Panc1 (cell line): Measurements from ENCODE around the gene FARS2. TPM values are rescaled to one million over a fixed set of nuclear protein-coding genes. Genes with fewer than 3 reads are reported as not detected.

Experiments used
- ATAC-seq: fragments of 200-7000 bp; cut with Tn5 transposase; 2 replicates; pipeline ENCODE4 v1.9.1; 2020; ENCODE audit warnings: mild to moderate bottlenecking, moderate library complexity
- BruUV-seq: library from RNA; stranded (reverse); fragments of 400-500 nt; replicated peaks from 2 replicates; lab custom pipeline; 2021; lab: Mats Ljungman, UMichigan
- CTCF ChIA-PET: fragments of 300-600 bp; sonication (Branson Sonifier 250); formaldehyde crosslinking; loops from one replicate; lab custom pipeline; 2022; ENCODE audit warnings: antibody characterized with exemption; lab: Charles Lee
- POLR2A ChIA-PET: fragments of 300-600 bp; sonication (Branson Sonifier 250); formaldehyde crosslinking; loops from one replicate; lab custom pipeline; 2022; ENCODE audit warnings: antibody characterized with exemption; lab: Charles Lee
- DNase-seq: peaks from one replicate; pipeline ENCODE4 v3.0.0-alpha.2; 2010; ENCODE audit warnings: low read depth, low spot score
- H3K27ac ChIP-seq: 2 replicates; pipeline ENCODE4 v1.5.1; 2011; ENCODE audit warnings: mild to moderate bottlenecking, low read length, inconsistent platforms
- H3K27me3 ChIP-seq: fragments of 200-500 bp; sonication (Bioruptor generic); 2 replicates; pipeline ENCODE4 v1.6.0; 2014; ENCODE audit warnings: low read length, inconsistent platforms; ENCODE audit not compliant: control insufficient read depth, insufficient read depth
- H3K36me3 ChIP-seq: fragments of 200-500 bp; sonication (Bioruptor generic); 2 replicates; pipeline ENCODE4 v1.5.1; 2014; ENCODE audit warnings: inconsistent platforms, mild to moderate bottlenecking, low read length, moderate library complexity; ENCODE audit not compliant: control insufficient read depth, insufficient read depth
- H3K4me1 ChIP-seq: 2 replicates; pipeline ENCODE4 v1.5.1; 2011; ENCODE audit warnings: inconsistent platforms, mild to moderate bottlenecking, low read length, moderate library complexity; ENCODE audit not compliant: control insufficient read depth, insufficient read depth
- H3K4me3 ChIP-seq, 2 experiments: 2 replicates each; pipeline ENCODE4 v1.5.1; 2011 to 2012; ENCODE audit warnings: low read depth in 2 of 2, low read length in 2 of 2, mild to moderate bottlenecking in 2 of 2, inconsistent platforms in 1 of 2, moderate library complexity in 1 of 2
- H3K9me3 ChIP-seq: fragments of 200-500 bp; sonication (Bioruptor generic); 2 replicates; pipeline ENCODE4 v1.5.1; 2014; ENCODE audit warnings: low read depth, mild to moderate bottlenecking, inconsistent platforms, low read length, moderate library complexity; ENCODE audit not compliant: control insufficient read depth, insufficient read depth
- CTCF ChIP-seq: fragments of 450-650 bp; IDR thresholded peaks from 2 replicates; pipeline ENCODE4 v1.5.1; 2017; ENCODE audit warnings: mild to moderate bottlenecking
- POLR2AphosphoS5 ChIP-seq: IDR thresholded peaks from 2 replicates; pipeline ENCODE4 v1.6.1; 2012; ENCODE audit warnings: mild to moderate bottlenecking, low read depth, low read length, moderate library complexity
- REST ChIP-seq, 2 experiments: IDR thresholded peaks; 2 replicates each; pipeline ENCODE4 v1.6.1; 2011 to 2012; ENCODE audit warnings: low read depth in 2 of 2, control low read depth in 1 of 2, low read length in 1 of 2, mild to moderate bottlenecking in 1 of 2, moderate library complexity in 1 of 2; ENCODE audit not compliant: insufficient read depth in 1 of 2
- SIN3A ChIP-seq: IDR thresholded peaks from 2 replicates; pipeline ENCODE4 v1.6.1; 2012; ENCODE audit warnings: low read depth, mild to moderate bottlenecking, low read length, moderate library complexity, borderline replicate concordance; ENCODE audit not compliant: insufficient read depth
- TCF7L2 ChIP-seq: IDR thresholded peaks from 2 replicates; pipeline ENCODE4 v1.6.1; 2011; ENCODE audit warnings: mild to moderate bottlenecking, low read depth, low read length, inconsistent platforms
- in situ Hi-C: cut with HindIII; loops from 2 replicates; pipeline ENCODE4 v1.10.0; 2016; ENCODE audit warnings: low sequenced_read_pairs, low pct_unique_long_range_greater_than_20kb
- intact Hi-C: fragments of 100-400 bp; cut with micrococcal nuclease; formaldehyde crosslinking; loops from one replicate; pipeline ENCODE4 v1.10.0; 2022; ENCODE audit not compliant: unreplicated experiment
- total RNA-seq: library from RNA; stranded (reverse); gene quantifications from one replicate; pipeline ENCODE4 v1.2.1, GENCODE V29; 2021; ENCODE audit not compliant: unreplicated experiment

Gene FARS2
- total RNA-seq, 1 experiment from 2014 or later = 12.8 TPM

- CTCF ChIA-PET = no interaction called here
- ATAC-seq = no peak
- no peak overlapping the region for H3K27ac ChIP-seq
- in situ Hi-C loops = no loop called here
- intact Hi-C loops = no loop called here
- no peak for TF ChIP-seq TCF7L2
- no peak for TF ChIP-seq CTCF
- no peak for TF ChIP-seq REST (IDR thresholded peaks at IDR 0.05; ENCODE audit: insufficient read depth in 1 of 2, low read depth in 2 of 2, low read length in 1 of 2)
- no peak for TF ChIP-seq POLR2AphosphoS5
- TF ChIP-seq SIN3A = no peak
- H3K4me1 ChIP-seq = no peaks in the 10 kb centered on the region
- BruUV-seq = no TSS peak
- peaks cover 9% of the 10 kb centered on the region; the same call in 1 of the 2 replicates for H3K9me3 ChIP-seq
- H3K27me3 ChIP-seq = no peaks in the 10 kb centered on the region
- POLR2A ChIA-PET = no interaction called here
- no peak for DNase-seq
- no peak overlapping the region for H3K4me3 ChIP-seq
- no peaks in the 10 kb centered on the region for H3K36me3 ChIP-seq
Measured at GRCh38 chr6:5754904-5755303, 493.6 kb downstream of the FARS2 start.

- TF ChIP-seq REST (IDR thresholded peaks at IDR 0.05; ENCODE audit: insufficient read depth in 1 of 2, low read depth in 2 of 2, low read length in 1 of 2) (no peak), TCF7L2 (no peak), SIN3A (no peak), CTCF (no peak), POLR2AphosphoS5 (no peak)
- no peaks in the 10 kb centered on the region for H3K4me1 ChIP-seq
- H3K9me3 ChIP-seq = peaks cover 2% of the 10 kb centered on the region; the same call in 1 of the 2 replicates
- DNase-seq = no peak
- intact Hi-C loops (no loop called here), in situ Hi-C loops (no loop called here)
- POLR2A ChIA-PET = no interaction called here
- no peaks in the 10 kb centered on the region for H3K36me3 ChIP-seq
- no peak overlapping the region for H3K4me3 ChIP-seq
- no peak for ATAC-seq
- CTCF ChIA-PET = no interaction called here
- no peak overlapping the region for H3K27ac ChIP-seq
- BruUV-seq = no TSS peak
- H3K27me3 ChIP-seq = no peaks in the 10 kb centered on the region
Measured at GRCh38 chr6:5759571-5759970, 498.3 kb downstream of the FARS2 start.
